Left hindlimb (tissue), 1 donor: ENCODE measurements around the gene CYSTM1.
"Not testable (repeated sequence)": the region's sequence is repeated elsewhere in the genome, so short reads cannot be mapped to it uniquely, and the experiment has no call there.

ENCODE experiments used
- DNase-seq: peaks from one replicate; pipeline ENCODE4 v3.0.0-alpha.2; 2018

Gene CYSTM1

DNA sequence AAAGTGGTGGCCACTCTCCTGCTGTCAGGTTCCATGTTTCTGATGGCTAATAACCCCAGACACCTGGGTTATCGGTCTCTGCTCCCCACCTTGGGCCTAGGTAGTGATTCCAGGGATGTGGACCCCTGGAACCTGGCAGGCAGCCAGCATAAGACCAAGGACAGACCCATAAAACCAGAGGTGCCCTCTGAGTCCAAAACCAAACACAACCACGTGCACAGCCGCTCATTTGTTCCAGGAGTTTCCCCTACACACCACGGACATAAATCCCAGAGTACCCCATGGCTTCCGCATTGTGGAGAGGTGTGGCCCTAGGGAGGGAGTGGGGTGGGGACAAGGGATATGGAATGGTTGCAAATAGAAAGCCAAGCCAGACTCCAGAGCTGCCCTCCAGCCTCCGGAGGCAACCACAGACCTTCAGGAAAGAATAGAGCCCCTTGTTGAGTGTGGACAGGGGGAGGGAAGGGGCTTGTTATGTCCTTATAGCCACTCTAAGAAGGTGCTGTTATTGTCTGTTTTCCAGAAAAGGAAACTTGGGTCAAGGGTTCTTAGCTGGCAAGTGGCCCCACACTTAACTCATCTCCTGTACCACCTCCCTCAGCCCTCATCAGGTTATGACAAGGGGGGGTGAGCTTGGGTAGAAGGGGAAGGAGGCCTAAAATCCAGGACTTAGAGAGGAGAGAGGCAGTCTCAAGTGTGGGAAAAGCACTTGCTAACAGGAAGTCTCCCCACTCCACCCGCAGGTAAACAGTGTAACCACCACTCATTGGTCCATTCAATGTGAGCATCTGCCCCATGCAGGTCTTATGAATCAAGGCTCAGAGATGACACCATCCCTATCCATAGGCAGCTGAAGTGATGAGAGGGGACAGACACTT, 23.6 kb upstream of the CYSTM1 start:
- no peak for DNase-seq

DNA sequence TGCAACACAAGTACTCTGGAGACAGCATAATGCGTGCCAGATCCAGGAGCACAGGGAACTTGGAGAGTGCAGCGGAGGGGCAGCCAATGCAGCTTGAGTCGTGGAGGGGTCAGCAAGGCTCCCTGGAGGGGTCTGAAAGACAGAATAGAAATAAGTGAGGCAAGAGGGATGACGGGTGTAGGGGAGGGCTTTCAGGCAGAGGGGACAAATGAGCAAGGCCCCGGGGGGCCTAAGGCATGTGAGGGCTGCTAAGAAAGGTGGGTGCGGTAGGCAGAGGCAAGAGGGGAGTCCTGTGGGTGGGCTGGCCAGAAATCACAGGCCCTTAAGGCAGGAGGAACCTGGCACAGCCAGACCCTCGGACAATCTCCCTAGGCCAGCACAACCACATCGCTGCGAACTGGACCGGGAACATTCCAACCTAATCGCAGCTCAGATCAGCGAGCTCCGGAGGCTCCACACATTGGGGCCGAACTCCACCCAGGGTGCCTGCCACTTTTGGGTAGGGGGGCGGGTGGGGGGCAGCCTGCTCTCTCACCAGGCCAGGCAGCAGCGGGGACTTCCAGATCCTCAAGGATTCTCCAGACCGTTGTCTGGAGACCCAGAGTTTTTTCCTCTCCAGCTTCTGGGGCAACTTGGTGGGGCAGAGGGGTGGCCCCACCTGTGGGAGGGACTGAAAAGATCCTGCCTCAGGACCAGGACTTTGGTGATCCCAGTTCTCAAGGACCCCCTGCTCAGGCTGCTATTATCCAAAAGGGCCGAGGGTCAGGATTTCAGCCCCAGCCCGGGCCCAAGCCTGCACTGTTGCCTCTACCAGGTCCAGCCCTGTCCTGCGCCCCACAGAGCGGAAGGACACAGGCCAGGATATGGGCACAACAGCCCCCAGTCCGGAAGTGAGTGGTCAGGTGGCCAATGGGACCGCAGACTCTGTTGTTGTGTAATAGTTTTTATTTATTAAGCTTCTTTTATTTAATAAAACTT, 22.7 kb upstream of the CYSTM1 start:
- DNase-seq = no peak

DNA sequence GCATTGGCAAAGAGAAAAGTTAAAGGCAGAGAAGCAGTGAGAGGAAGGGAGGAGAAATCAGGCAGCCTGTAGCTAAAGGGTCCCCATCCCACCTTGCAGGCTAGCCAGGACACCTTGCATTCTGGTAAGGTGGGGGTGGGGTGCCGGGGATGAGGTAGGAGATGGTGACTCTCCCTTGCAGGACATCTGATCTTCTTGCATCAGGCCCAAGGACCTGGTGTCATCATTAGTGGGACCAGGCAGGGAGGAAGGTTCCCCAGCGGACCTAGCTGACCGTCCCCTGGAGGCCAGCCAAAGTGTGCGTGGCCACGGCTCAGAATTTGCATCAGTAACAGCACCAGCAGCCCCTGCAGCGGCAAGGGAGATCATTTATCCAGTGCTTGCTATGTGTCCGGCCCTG, 21.7 kb upstream of the CYSTM1 start:
- DNase-seq = no peak

DNA sequence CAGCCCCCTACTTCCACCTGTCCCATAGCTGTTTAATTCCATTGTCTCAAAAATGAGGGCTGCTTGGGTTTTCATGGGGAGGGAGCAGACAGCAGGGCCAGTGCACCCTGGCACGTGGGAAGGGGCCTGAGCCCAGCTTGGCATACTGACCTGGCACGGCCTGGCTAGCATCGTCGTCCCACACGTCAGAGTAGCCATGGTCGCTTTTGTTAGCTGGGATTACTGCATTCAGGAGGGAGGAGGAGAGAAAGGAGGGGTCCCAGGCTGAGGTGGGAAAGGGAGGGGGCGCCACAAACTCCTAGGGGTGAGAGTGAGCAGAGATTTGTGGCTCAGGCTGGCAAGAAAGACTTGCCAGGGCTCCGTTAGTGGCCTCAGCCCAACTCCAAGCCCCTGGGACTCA, 21.1 kb upstream of the CYSTM1 start:
- no peak for DNase-seq

DNA sequence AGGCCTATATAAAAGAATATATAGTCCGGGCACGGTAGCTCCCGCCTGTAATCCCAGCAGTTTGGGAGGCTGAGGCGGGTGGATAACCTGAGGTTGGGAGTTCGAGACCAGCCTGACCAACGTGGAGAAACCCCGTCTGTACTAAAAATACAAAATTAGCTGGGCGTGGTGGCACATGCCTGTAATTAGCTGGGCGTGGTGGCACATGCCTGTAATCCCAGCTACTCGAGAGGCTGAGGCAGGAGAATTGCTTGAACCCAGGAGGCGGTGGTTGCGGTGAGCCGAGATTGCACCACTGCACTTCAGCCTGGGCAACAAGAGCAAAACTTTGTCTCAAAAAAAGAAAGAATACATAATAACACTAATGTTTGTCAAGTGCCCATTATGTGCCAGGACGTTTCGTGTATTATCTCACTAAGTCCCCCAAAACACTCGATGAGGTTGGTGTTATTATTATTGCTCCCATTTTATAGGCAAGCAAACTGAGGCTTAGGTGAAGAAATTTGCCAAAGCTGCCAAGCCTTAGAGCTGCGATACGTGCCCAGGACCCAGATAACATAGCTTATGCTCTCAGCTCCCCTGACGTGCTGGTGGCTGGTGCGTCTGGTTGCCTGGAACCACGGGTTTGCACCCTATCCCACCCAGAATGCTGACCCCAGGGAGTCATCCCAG, 20.1 kb upstream of the CYSTM1 start:
- not testable (repeated sequence) for DNase-seq

DNA sequence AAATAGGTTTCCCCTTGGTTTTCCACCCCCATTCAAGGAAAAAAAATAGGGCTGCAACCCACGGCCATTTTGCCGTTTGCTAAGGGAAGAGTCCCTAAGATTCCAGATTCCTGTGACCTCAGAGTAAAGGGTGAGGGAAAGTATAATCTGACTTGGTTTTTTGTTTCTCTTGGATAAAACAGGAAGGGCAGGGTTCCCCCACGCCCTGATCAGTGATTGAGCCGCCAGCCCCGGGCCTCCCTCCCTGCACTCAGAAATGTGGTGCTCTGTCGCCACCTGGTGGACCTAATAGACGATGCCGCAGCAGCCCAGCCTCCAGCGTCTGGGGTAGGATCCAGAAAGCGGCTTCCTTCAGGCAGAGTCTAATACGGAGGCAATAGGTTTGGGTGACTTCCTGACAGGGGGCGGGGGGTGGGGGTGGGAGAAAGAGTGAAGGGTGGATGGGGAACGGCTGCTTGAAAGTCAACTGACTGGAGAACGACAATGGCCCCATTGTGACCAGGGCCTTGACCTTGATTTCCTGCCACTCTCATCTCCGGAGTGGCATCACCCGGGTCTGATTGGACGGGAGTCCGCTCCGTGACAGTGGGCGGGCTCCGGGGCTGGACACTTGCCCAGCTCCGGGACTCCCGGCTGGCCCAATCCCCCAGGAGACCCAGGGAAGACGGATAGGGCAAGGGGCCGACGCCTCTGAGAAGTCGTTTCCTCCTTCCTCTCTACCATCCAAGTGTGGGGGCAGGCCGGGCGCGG, 17.8 kb upstream of the CYSTM1 start:
- DNase-seq = peak; percentile 89

DNA sequence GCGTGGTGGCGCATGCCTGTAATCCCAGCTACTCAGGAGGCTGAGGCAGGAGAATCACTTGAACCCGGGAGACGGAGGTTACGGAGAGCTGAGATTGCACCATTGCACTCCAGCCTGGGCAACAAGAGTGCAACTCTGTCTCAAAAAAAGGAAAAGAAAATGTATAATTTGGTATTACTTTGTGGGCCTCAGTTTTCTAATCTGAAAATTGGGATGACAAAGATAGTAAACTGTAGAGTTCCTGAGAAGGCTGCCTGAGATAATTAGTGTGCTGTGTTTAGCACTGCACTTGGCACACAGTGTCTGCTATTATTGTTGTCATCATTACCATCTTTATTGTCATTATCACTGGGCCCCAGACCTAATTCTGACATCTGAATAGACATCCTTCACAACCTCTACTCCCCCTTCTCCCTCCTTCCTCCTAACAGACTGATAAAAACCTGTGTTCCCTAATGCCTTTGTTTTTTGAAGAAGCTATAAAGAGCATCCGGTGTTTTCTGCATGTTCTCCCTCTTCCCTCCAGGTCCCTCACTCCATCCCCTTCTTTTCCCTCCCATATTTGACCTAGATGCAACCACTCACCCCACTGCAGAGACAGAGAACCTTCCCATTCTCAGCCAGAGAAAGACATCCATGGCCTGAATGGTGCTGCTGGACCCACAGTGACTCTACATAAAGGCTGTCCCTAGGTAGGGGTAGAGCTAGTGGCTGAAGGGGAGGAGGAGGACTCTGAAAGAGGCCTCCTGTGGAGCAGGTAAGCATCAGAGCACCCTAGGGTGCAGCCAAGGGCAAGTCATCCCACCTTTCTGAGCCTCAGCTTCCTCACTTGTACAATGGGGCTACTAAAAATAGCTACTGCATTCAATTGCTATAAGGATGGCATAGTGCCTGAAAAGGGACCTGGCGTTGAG, 15.7 kb upstream of the CYSTM1 start:
- no peak for DNase-seq

DNA sequence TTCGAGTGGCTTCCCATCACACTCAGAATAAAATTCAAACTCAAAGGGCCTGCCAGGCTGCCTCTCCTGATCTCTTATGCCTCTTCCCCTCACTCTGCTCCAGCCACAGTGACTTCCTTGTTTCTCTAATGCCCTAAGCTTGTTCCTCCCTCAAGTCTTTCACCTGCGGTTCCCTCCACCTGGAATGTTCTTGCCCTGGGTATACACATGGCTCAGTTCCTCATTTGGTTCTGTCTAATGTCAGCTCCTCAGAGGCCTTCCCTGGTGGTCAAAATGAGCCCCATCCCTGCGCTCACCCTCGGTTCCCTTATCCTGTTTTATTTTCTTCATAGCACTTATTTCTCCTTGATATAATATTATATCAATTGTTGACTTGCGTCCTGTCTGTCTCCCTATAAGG, 12.7 kb upstream of the CYSTM1 start:
- no peak for DNase-seq

DNA sequence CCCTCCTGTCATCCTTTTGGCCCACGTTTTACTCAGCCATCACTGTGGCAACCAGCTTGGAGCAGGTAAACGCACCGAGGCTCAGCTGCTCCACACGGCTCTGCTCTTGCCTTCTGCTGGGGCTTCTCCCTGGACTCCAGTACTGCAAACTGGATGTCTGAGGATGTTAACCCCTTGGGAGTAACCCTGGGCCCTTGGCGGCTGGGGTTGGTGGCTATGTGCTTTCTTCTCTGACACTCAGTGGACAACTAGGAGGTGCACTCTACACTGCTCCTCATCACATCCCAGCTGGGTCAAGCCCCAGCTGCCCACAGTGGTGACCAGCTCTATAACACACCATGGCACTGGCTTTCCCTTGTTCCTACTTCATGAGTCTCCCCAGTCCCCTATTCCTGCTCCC, 12.2 kb upstream of the CYSTM1 start:
- DNase-seq = no peak

DNA sequence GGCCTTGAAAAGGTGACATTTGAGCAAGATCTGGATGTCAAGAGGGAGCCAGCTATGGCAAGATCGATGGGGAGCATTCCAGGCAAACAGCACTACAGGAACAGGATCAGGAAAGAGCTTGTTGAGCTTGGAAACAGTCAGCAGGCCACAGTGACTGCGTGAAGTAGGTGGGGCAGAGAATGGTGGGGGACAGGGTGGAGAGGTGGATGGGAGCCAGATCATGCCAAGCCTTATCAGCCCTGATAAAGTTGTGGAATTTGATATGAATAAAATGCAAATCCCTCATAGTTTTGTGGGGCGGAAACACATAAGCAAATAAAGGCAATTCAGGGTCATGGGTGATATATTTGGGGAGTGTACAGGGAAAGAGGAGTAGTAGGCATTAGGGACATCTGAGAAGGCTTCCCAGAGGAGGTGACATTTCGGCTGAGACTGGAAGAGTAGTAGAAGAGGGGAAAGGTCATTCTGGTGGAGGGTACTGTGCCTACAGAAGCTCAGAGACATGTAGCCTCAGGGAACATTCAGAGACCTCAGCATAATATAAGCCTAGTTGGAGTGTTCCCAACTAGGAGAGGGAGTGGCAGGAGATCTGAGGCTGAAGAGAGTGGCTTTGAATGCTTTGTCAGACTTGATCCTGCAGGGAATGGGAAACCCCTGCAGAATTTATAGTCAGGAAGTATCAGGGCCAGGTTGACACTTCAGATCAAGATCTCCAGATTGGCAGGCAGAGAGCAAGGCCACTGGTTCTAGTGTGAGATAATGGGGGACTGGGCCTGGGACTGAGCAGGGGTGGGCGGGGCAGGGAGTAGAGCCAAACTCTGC, 9.7 kb upstream of the CYSTM1 start:
- no peak for DNase-seq

DNA sequence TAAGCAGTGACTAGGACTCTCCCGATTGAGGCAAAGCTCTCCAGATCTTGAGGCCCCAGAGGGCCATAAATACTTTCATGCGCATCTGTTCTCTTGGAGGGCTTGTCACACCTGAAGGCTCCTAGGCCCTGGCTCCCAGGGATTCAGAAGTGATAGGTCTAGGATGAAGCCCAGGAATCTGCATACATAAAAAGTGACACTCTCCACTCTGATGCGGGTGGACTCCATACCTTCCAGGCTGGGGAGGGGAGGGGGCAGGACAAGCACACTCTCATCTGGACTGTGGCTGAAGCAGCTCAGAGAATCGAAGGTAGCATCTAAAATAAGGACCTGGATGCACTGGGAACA, 9.1 kb upstream of the CYSTM1 start:
- no peak for DNase-seq

DNA sequence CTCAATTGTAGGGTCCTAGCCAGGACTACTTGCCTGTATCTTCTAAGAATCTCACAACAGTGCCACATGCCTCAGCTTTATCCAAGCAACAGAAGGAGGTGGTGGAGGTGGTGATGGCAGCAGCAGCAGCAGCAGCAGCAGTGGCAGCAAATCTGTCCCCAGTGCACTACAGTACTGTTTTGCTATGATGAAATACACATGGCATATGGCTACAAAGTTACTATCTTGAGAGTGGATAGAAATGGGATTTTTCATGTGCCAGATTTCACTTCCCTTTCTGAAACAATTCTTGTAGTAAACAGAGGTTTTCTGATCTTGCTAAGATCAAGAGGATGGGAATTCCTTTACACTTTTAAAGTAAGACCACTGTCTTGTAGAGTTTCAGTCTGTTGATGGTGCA, 8.1 kb upstream of the CYSTM1 start:
- DNase-seq = no peak

DNA sequence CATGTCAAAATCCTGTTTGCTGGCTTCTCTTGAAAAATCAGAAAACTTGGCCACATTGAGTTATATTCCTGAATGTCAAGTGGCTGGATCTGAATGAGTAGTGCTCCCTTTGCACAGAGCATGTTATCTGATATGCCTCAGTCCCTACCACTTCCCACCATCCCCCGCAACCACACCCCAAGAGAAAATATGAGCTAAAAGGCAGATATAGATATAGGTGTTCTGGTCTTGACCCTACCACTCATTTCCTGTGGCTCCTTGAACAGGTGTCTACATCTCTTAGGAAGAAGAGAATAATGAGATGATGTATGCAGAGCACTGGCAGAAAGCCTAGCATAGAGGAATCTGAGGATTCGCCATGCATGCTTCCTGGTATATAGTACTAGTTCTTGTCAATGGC, 6.6 kb upstream of the CYSTM1 start:
- no peak for DNase-seq

DNA sequence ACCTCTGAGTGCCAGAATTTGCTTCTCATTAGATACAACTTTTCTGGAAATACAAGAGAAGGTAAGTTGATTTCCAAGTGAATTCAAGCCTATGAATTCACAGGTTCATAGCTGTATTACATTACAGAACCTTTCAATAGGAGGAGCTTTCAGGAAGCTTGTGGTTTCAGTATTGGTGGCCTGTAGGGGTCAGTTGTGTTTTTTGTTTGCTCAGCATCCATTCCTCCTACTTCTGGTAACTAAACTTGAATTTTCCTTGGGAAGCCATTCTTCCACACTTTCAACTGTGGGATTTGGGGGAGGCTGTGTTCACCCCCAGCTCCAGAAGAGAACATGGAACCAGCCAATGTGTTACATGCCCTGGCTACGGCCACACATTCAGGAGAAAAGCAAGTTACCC, 5.6 kb upstream of the CYSTM1 start:
- no peak for DNase-seq

DNA sequence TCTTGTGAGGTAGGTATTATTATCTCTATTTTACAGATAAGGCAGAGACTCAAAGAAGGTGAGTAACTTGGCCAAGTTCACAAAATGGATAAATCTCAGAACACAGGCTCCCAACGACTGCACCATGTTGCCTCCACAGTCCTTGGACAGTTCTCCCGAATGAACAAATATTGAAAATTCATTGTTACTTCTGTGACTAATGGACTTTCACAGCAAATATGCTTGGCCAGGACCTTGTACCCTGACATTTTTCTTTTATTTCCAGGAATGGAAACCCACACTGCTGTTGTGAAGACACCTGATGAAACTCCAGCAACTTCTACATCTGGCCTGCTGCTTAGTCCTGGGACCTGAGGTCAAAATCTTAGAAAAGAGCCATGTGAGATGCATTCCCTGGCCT, 2.5 kb upstream of the CYSTM1 start:
- DNase-seq = no peak

DNA sequence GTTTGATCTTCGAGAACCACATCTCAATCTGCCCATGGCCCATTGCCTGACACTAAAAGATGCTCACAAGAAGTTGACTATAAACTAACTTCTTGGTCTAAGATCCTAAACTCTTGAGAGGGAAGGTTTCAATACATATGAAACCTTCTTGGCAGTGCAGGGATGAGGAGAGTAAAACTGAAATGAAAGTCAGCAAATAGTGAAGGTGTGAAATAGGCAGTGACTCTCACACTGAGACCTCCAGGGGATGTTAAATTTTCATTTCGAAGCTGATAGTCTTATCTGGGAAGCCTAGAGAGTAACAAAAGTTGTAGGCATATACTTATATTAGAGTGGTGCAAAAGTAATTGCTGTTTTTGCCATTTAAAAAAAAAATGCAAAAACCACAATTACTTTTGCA, 974 bp upstream of the CYSTM1 start:
- DNase-seq = no peak

DNA sequence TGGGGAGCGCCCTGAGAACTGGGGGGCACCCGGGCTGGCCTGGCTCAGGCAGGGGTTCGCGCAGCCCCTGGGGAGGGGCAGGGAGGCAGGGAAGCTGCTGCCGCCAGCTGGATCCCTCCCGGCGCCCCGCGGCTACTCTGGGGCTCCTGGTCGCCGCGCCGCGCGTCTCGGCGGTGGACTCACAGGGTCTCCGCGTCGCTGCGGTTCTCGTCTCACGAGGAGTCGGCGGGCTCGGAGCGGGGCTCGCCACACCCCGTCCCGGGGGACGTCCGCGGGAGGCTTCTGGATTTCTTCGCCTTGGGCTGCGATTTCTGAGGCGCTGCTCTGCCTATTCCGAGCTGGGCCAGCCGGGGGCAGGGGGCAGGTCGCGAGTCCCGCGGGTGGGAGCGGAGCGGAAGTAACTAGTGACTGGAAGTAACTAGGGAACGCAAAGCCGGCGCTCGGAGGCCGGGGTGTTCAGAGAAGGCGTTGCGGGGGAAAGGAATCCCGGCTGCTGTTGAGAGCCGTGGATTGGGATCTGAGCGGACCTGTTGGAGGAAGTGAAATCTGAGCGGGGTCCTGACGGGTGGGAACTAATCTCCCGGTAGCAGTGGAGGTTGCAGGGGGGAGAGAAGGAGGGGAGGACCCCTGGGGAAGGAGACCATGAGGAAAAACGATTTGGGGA, 511 bp downstream of the CYSTM1 start:
- DNase-seq = peak; percentile 79

DNA sequence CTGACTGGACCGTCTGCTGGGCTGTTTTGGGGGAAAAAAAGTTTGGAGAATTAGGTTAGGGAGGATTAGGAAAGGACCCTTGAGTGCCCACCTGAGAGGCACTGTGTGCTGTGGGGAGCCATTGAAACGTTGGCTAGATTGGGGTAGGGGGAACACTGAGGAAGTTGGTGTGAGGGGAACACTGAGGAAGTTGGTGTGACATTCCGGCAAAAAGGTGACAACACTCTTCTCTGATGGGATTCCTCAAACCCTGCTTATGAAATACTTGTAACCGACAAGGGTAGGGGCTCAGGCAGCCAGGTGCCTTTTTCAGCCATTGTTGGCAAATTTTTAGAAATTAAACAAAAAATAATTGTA, 1.0 kb downstream of the CYSTM1 start:
- no peak for DNase-seq

DNA sequence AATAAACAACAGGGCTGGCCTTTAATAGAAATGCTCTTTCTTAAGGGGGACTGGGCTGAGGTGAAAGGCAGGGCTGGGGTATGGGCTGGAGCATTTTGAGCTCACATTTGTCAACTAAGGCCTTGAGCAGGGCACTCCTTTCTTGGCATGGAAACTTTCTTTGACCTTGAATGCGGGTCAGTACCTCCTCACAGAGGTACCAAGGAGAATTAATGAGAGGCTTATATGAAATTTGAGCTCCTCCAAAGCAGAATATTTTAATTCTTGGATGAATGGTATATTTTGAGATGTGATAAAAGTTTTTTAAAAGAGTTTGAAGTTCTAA, 3.1 kb downstream of the CYSTM1 start:
- no peak for DNase-seq

DNA sequence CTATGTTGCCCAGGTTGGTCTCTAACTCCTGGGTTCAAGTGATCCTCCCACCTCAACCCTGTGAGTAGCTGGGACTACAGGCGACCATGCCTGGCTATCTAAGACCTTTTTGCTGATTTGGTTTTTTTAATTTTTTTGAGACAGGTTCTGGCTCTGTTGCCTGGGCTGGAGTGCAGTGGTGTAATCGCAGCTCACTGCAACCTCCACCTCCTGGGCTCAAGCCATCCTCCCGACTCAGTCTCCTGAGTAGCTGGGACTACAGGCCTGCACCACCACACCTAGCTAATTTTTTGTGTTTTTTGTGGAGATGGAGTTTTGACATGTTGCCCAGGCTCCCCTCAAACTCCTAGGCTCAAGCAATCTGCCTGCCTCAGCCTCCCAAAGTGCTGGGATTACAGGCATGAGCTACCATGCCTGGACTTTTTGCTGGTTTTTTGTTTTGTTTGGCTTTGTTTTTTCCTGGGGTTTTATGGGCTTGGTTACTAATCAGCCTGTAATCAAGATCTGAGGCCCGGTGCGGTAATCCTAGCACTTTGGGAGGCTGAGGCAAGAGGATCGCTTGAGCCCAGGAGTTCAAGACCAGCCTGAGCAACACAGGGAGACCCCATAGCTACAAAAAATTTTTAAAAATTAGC, 3.6 kb downstream of the CYSTM1 start:
- no peak for DNase-seq
